HepG2 (cell line): Measurements from ENCODE around the gene SAMD10. TPM values are rescaled to one million over a fixed set of nuclear protein-coding genes. Genes with fewer than 3 reads are reported as not detected.

Source experiments
- ADNP ChIP-seq: sonication (generic); formaldehyde crosslinking; IDR thresholded peaks from 2 replicates; pipeline ENCODE4 v1.4.0; 2020; ENCODE audit warnings: missing genetic modification reagents
- BCL3 ChIP-seq: sonication (generic); formaldehyde crosslinking; IDR thresholded peaks from 2 replicates; pipeline ENCODE4 v1.5.1; 2020; ENCODE audit warnings: mild to moderate bottlenecking, missing genetic modification reagents, moderate library complexity
- LBX2 ChIP-seq: sonication (generic); formaldehyde crosslinking; IDR thresholded peaks from 2 replicates; pipeline ENCODE4 v1.5.0; 2020; ENCODE audit warnings: missing genetic modification reagents, mild to moderate bottlenecking, borderline replicate concordance
- MATR3 ChIP-seq: sonication (generic); formaldehyde crosslinking; IDR thresholded peaks from 2 replicates; pipeline ENCODE4 v1.4.0; 2020; ENCODE audit warnings: missing genetic modification reagents
- MXD1 ChIP-seq: sonication (generic); formaldehyde crosslinking; IDR thresholded peaks from 2 replicates; pipeline ENCODE4 v1.4.0; 2020; ENCODE audit warnings: mild to moderate bottlenecking, missing genetic modification reagents
- MYPOP ChIP-seq: sonication (generic); formaldehyde crosslinking; IDR thresholded peaks from 2 replicates; pipeline ENCODE4 v1.8.1; 2023; ENCODE audit warnings: mild to moderate bottlenecking, moderate library complexity, missing genetic modification reagents
- NFE2L1 ChIP-seq: sonication (generic); formaldehyde crosslinking; IDR thresholded peaks from 2 replicates; pipeline ENCODE4 v1.4.0; 2020; ENCODE audit warnings: missing genetic modification reagents, mild to moderate bottlenecking, borderline replicate concordance
- POGK ChIP-seq: sonication (generic); formaldehyde crosslinking; conservative IDR thresholded peaks from 2 replicates; pipeline ENCODE4 v1.8.0; 2022; ENCODE audit warnings: mild to moderate bottlenecking, moderate library complexity, missing genetic modification reagents
- THRA ChIP-seq: sonication (generic); formaldehyde crosslinking; IDR thresholded peaks from 2 replicates; pipeline ENCODE4 v1.4.0; 2020; ENCODE audit warnings: missing genetic modification reagents, borderline replicate concordance
- ZBTB7B ChIP-seq: sonication (generic); formaldehyde crosslinking; IDR thresholded peaks from 2 replicates; pipeline ENCODE4 v1.4.0; 2020; ENCODE audit warnings: missing genetic modification reagents
- ZFP36 ChIP-seq: fragments of 150-350 bp; IDR thresholded peaks from 2 replicates; pipeline ENCODE4 v1.6.1; 2018; ENCODE audit warnings: borderline replicate concordance, low read length, low read depth; ENCODE audit not compliant: partially characterized antibody
- ZHX2 ChIP-seq, 2 experiments: sonication (generic) in 1 of 2; formaldehyde crosslinking in 1 of 2; IDR thresholded peaks; 2 replicates each; pipeline versions ENCODE4 v1.6.1 to v1.9.0; 2014 to 2022; ENCODE audit warnings: antibody characterized with exemption in 1 of 2, borderline replicate concordance in 1 of 2, inconsistent platforms in 1 of 2, low read depth in 1 of 2, missing genetic modification reagents in 1 of 2
- ZNF552 ChIP-seq: sonication (generic); formaldehyde crosslinking; IDR thresholded peaks from 2 replicates; pipeline ENCODE4 v1.9.0; 2022; ENCODE audit warnings: missing genetic modification reagents, mild to moderate bottlenecking, borderline replicate concordance
- ZZZ3 ChIP-seq: sonication (generic); formaldehyde crosslinking; IDR thresholded peaks from 2 replicates; pipeline ENCODE4 v1.4.0; 2020; ENCODE audit warnings: missing genetic modification reagents, mild to moderate bottlenecking, borderline replicate concordance
- polyA plus RNA-seq, 8 experiments: library from polyadenylated mRNA; depleted of rRNA in 3 of 8; stranded (reverse) in 7 of 8; unstranded in 1 of 8; fragments of >200 nt; fragmentation: Illumina TruSeq in 4 of 8; extraction: Trizol in 4 of 8; gene quantifications; 2 replicates each; pipeline versions ENCODE4 v1.2.1 to v1.2.3, GENCODE V29; 2011 to 2016; ENCODE audit warnings: low read depth in 4 of 8, missing spikeins in 1 of 8, mixed read lengths in 1 of 8; ENCODE audit not compliant: insufficient read depth in 1 of 8
- total RNA-seq, 5 experiments: library from RNA; depleted of rRNA; stranded (reverse); fragments of >200 nt; fragmentation: Illumina TruSeq; extraction: Trizol; gene quantifications; 2 replicates each; pipeline ENCODE4 v1.2.3, GENCODE V29; 2016; ENCODE audit warnings: low read depth in 1 of 5

SAMD10 gene
- total and polyA plus RNA-seq, 2 of the 13 experiments (the other 11 are each of a cell fraction or from before 2014, with no cell fraction given): 6.1 to 11.0 TPM

- TF ChIP-seq ZHX2 (IDR thresholded peaks at IDR 0.05; ENCODE audit: low read depth): no peak
- TF ChIP-seq ZHX2 (CRISPR knock-in tag; IDR thresholded peaks at IDR 0.05; ENCODE audit: borderline replicate concordance): no peak
- no peak for TF ChIP-seq LBX2 (CRISPR knock-in tag)
- no peak; the same call in 1 of the 2 replicates for TF ChIP-seq ZNF552 (CRISPR knock-in tag)
- TF ChIP-seq THRA (CRISPR knock-in tag): peak; percentile 51; the same call in 1 of the 2 replicates
- peak; percentile 57; the same call in 1 of the 2 replicates for TF ChIP-seq BCL3 (CRISPR knock-in tag)
- peak; percentile 62; the same call in 1 of the 2 replicates for TF ChIP-seq ZZZ3
- no peak for TF ChIP-seq MYPOP
- TF ChIP-seq MATR3 (CRISPR knock-in tag): no peak
- peak; percentile 77; the same call in 1 of the 2 replicates for TF ChIP-seq POGK (CRISPR knock-in tag)
- peak; percentile 97 for TF ChIP-seq ZBTB7B (CRISPR knock-in tag)
- no peak for TF ChIP-seq NFE2L1 (CRISPR knock-in tag)
- no peak for TF ChIP-seq ADNP (CRISPR knock-in tag)
- TF ChIP-seq ZFP36: no peak
- peak; percentile 49; the same call in 1 of the 2 replicates for TF ChIP-seq MXD1 (CRISPR knock-in tag)
These were observed 22.3 kb downstream of the SAMD10 start (continued) for GRCh38 chr20:63957004-63957689.
